GM23248 (cell line): Measurements from ENCODE around the gene FREM1. TPM values are rescaled to one million over a fixed set of nuclear protein-coding genes. Genes with fewer than 3 reads are reported as not detected.

Experiments used
- DNase-seq: peaks from one replicate; pipeline ENCODE4 v3.0.0-alpha.2; 2015
- H2AFZ ChIP-seq: fragments of 200-600 bp; sonication (generic); 2 replicates; pipeline ENCODE4 v1.6.1; 2016; ENCODE audit warnings: antibody characterized with exemption
- H3F3A ChIP-seq: fragments of 200-600 bp; sonication (generic); 2 replicates; pipeline ENCODE4 v1.6.1; 2016; ENCODE audit warnings: mild to moderate bottlenecking, antibody characterized with exemption, mixed run types; ENCODE audit not compliant: insufficient read depth
- H3K27ac ChIP-seq: fragments of 200-600 bp; sonication (generic); 2 replicates; pipeline ENCODE4 v1.5.1; 2016; ENCODE audit warnings: mild to moderate bottlenecking
- H3K27me3 ChIP-seq: fragments of 200-600 bp; sonication (generic); replicated peaks from 2 replicates; pipeline ENCODE4 v1.6.1; 2016; ENCODE audit warnings: mild to moderate bottlenecking; ENCODE audit not compliant: insufficient read depth
- H3K36me3 ChIP-seq: fragments of 200-600 bp; sonication (generic); 2 replicates; pipeline ENCODE4 v1.6.1; 2016; ENCODE audit warnings: low read depth, mild to moderate bottlenecking
- H3K4me1 ChIP-seq: fragments of 200-600 bp; sonication (generic); 2 replicates; pipeline ENCODE4 v1.6.1; 2016; ENCODE audit warnings: mild to moderate bottlenecking; ENCODE audit not compliant: insufficient read depth
- H3K4me2 ChIP-seq: fragments of 200-600 bp; sonication (generic); one replicate; pipeline ENCODE4 v1.6.1; 2016; ENCODE audit warnings: mild to moderate bottlenecking; ENCODE audit not compliant: unreplicated experiment
- H3K4me3 ChIP-seq: fragments of 200-600 bp; sonication (generic); 2 replicates; pipeline ENCODE4 v1.5.1; 2016; ENCODE audit warnings: mild to moderate bottlenecking
- H3K79me2 ChIP-seq: fragments of 200-600 bp; sonication (generic); 2 replicates; pipeline ENCODE4 v1.6.1; 2016; ENCODE audit warnings: mild to moderate bottlenecking; ENCODE audit not compliant: insufficient read depth
- H3K9ac ChIP-seq: fragments of 200-600 bp; sonication (generic); 2 replicates; pipeline ENCODE4 v1.6.1; 2016; ENCODE audit warnings: mild to moderate bottlenecking
- H3K9me2 ChIP-seq: fragments of 200-600 bp; sonication (generic); 2 replicates; pipeline ENCODE4 v1.6.1; 2016; ENCODE audit warnings: mixed run types, mild to moderate bottlenecking, moderate library complexity; ENCODE audit not compliant: insufficient read depth
- H3K9me3 ChIP-seq: fragments of 200-600 bp; sonication (generic); one replicate; pipeline ENCODE4 v1.6.1; 2017; ENCODE audit warnings: low read depth
- H4K20me1 ChIP-seq: fragments of 200-600 bp; sonication (generic); 2 replicates; pipeline ENCODE4 v1.6.0; 2016; ENCODE audit not compliant: insufficient read depth
- EZH2 ChIP-seq: fragments of 200-600 bp; sonication (generic); IDR thresholded peaks from 2 replicates; pipeline ENCODE4 v1.6.1; 2018; ENCODE audit warnings: antibody characterized with exemption, mild to moderate bottlenecking; ENCODE audit not compliant: insufficient read depth, poor library complexity, severe bottlenecking
- EZH2phosphoT487 ChIP-seq: fragments of 200-600 bp; sonication (generic); IDR thresholded peaks from 2 replicates; pipeline ENCODE4 v1.6.1; 2018; ENCODE audit warnings: antibody characterized with exemption, moderate library complexity, mild to moderate bottlenecking, low read depth; ENCODE audit not compliant: insufficient read depth
- WGBS, 2 experiments: methylation state at CpG; one replicate each; pipeline ENCODE4 v1.1.6; 2015 to 2017; ENCODE audit warnings: low lambda C conversion rate in 2 of 2, low coverage in 1 of 2; ENCODE audit errors: missing lambda C conversion rate in 2 of 2; 5-methylcytosine and 5-hydroxymethylcytosine counted together
- in situ Hi-C: fragments of 300-500 bp; cut with MboI; formaldehyde crosslinking; loops from 2 replicates; pipeline ENCODE4 v1.15.0; 2020
- polyA plus RNA-seq: library from polyadenylated mRNA; unstranded; fragments of >200 nt; fragmentation: Nextera tagmentation; extraction: Ambion mirVana; gene quantifications from 2 replicates; pipeline ENCODE4 v1.2.1, GENCODE V29; 2016
- total RNA-seq: library from RNA; depleted of rRNA; stranded (reverse); fragments of >200 nt; shearing (Covaris generic); gene quantifications from 2 replicates; pipeline ENCODE4 v1.2.3, GENCODE V29; 2014

The FREM1 gene
- total and polyA plus RNA-seq, 2 experiments from 2014 or later, result 0.11 to 0.31 TPM

DNA sequence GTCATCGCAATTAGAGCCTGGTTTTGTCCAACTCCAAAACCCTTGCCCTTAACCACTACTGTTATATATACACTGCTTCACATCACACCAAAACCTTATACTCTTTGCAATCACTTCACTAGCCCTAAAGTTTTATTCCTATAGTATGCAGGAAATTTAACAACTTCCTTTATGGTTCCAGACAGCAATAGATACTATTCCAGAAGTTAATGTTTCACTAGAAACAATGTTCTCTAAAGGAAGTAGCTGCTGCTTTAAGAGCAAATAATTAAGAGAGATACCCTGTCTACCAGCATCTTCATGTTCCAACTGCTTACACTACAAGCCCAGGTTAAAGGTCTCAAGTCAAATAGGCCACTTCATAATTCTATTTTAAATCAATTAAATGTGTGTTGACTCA, 22.0 kb downstream of the FREM1 start:
- Histone ChIP-seq H3K79me2 (no peaks in the 10 kb centered on the region), H3K9me2 (no peaks in the 10 kb centered on the region), H3K4me1 (no peaks in the 10 kb centered on the region), H3K27ac (no peak overlapping the region), H3K4me2 (no peak overlapping the region), H2AFZ (no peak overlapping the region), H3K9ac (no peak overlapping the region), H3K4me3 (no peak overlapping the region), H3K27me3 (no peaks in the 10 kb centered on the region), H3K36me3 (no peaks in the 10 kb centered on the region), H3K9me3 (no peaks in the 10 kb centered on the region), H3F3A (no peaks in the 10 kb centered on the region), H4K20me1 (no peaks in the 10 kb centered on the region)
- 97 to 100% methylated on average over 1 of the region's 1 CpG for WGBS, 2 experiments
- in situ Hi-C loops, result no loop called here
- TF ChIP-seq EZH2phosphoT487, result no peak
- TF ChIP-seq EZH2, result no peak
- DNase-seq, result no peak

DNA sequence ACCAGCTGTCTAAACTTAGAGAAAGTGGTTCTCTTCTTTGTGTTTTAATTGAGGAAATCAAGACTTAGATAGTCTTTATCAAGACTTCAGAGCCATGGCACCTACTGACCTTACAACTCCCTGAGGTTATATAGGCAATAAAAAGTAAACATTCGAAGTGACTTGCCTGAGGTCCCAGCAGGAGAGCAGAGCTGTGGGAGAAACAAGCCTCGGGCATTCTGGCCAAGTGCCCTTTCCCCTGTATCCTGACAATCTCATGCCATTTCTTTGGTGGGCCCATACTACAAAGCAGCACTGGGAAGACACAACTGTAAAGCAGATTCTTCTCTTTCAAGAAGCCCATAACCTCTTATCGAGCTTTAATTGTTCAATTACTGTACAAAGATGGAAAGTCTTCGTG, 23.1 kb downstream of the FREM1 start:
- in situ Hi-C loops, result no loop called here
- Histone ChIP-seq H3K79me2 (no peaks in the 10 kb centered on the region), H3K9me3 (no peaks in the 10 kb centered on the region), H3K4me3 (no peak overlapping the region), H3K9ac (no peak overlapping the region), H3K9me2 (no peaks in the 10 kb centered on the region), H3K4me2 (no peak overlapping the region), H3F3A (no peaks in the 10 kb centered on the region), H3K27ac (no peak overlapping the region), H3K27me3 (no peaks in the 10 kb centered on the region), H2AFZ (no peak overlapping the region), H3K36me3 (no peaks in the 10 kb centered on the region), H3K4me1 (no peaks in the 10 kb centered on the region), H4K20me1 (no peaks in the 10 kb centered on the region)
- DNase-seq, result no peak
- no peak for TF ChIP-seq EZH2phosphoT487
- TF ChIP-seq EZH2, result no peak
- 36% methylated on average over 4 of the region's 4 CpGs for WGBS, 2 experiments

DNA sequence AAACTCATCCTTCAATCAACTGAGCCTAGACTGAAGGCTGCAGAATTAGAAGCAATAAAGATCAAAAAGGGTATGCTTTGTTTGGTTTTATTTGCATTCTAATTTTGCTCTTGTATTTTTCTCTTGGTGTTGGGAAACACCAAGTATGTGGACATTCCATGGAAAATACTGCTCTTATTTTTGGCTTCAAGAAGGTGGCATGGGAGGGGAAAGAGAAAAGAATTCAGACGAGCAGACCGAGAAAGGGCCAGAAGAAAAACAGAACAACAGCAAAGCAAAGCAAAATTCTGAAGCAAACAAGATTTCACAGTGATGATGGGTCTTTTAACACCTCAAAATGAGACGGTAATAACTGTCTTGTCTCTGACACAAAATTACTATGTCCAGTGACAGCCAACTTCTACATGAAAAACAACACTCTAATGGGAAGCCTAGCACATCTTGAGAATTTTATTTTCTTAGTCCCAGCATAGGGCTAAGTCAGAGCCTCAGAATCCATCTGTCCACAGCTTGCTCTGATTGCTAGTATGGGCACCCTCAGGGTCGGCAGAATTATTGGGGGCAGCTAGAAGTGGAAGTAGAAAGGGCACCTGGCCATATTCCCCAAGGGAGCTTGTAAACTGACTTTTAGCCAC, 26.8 kb downstream of the FREM1 start:
- TF ChIP-seq EZH2 (no peak), EZH2phosphoT487 (no peak)
- no peak overlapping the region for H3K4me2 ChIP-seq
- no peak overlapping the region for H3K9ac ChIP-seq
- no peaks in the 10 kb centered on the region for H4K20me1 ChIP-seq
- H3K9me3 ChIP-seq, result no peaks in the 10 kb centered on the region
- H3K27me3 ChIP-seq, result no peaks in the 10 kb centered on the region
- H2AFZ ChIP-seq, result peak overlapping the region; percentile 45; the same call in 1 of the 2 replicates
- 1 to 3% methylated on average over 4 of the region's 4 CpGs for WGBS, 2 experiments
- no peaks in the 10 kb centered on the region for H3F3A ChIP-seq
- no peaks in the 10 kb centered on the region for H3K9me2 ChIP-seq
- no peak overlapping the region for H3K4me3 ChIP-seq
- H3K36me3 ChIP-seq, result no peaks in the 10 kb centered on the region
- in situ Hi-C loops, result no loop called here
- no peaks in the 10 kb centered on the region; the same call in 1 of the 2 replicates for H3K4me1 ChIP-seq
- no peaks in the 10 kb centered on the region for H3K79me2 ChIP-seq
- DNase-seq, result peak; percentile 19
- H3K27ac ChIP-seq, result no peak overlapping the region

DNA sequence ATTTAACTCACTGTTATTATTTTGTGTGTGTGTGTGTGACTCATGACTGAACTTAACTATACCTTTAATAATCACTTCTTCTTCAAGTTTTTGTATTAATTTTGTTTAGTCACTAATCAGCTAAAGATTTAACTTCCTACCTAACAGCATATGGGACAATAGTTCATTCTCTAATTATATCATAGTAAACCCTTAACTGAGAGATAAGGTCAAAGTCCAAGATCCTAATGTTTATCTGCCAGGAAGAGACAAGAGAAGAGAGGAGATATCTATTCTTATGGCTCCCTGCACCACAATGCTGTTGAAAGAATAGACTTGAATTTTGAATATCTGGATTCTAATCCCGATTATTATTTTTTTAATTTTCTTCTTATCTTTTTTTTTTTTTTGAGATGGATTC, 28.1 kb downstream of the FREM1 start:
- Histone ChIP-seq H3K27ac (no peak overlapping the region), H3K4me3 (no peak overlapping the region), H3K27me3 (no peaks in the 10 kb centered on the region), H3K4me2 (no peak overlapping the region), H3F3A (no peaks in the 10 kb centered on the region), H3K36me3 (no peaks in the 10 kb centered on the region), H3K4me1 (no peaks in the 10 kb centered on the region; the same call in 1 of the 2 replicates), H2AFZ (no peak overlapping the region), H3K9ac (no peak overlapping the region), H3K9me3 (no peaks in the 10 kb centered on the region), H4K20me1 (no peaks in the 10 kb centered on the region), H3K9me2 (no peaks in the 10 kb centered on the region), H3K79me2 (no peaks in the 10 kb centered on the region)
- in situ Hi-C loops, result no loop called here
- no peak for DNase-seq
- TF ChIP-seq EZH2 (no peak), EZH2phosphoT487 (no peak)
- 94 to 96% methylated on average over 1 of the region's 1 CpG for WGBS, 2 experiments
